LHCN-M2 (cell line): Measurements from ENCODE around the gene XK. TPM values are rescaled to one million over a fixed set of nuclear protein-coding genes. Genes with fewer than 3 reads are reported as not detected.
"Not testable (repeated sequence)": the region's sequence is repeated elsewhere in the genome, so short reads cannot be mapped to it uniquely, and the experiment has no call there.

Source experiments
- DNase-seq: peaks from one replicate; pipeline ENCODE4 v3.0.0-alpha.2; 2012; ENCODE audit warnings: low read depth
- polyA plus RNA-seq: library from polyadenylated mRNA; unstranded; fragments of >200 nt; gene quantifications from one replicate; pipeline ENCODE4 v1.2.1, GENCODE V29; 2012; ENCODE audit warnings: missing spikeins
- total RNA-seq: library from RNA; depleted of rRNA; stranded (reverse); fragments of >200 nt; gene quantifications from 2 replicates; pipeline ENCODE4 v1.2.3, GENCODE V29; 2014; rRNA removed

The XK gene, protein sequence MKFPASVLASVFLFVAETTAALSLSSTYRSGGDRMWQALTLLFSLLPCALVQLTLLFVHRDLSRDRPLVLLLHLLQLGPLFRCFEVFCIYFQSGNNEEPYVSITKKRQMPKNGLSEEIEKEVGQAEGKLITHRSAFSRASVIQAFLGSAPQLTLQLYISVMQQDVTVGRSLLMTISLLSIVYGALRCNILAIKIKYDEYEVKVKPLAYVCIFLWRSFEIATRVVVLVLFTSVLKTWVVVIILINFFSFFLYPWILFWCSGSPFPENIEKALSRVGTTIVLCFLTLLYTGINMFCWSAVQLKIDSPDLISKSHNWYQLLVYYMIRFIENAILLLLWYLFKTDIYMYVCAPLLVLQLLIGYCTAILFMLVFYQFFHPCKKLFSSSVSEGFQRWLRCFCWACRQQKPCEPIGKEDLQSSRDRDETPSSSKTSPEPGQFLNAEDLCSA
- 0.11 and 0.13 TPM in 2 replicates for total RNA-seq
- 0.04 TPM for polyA plus RNA-seq

DNA sequence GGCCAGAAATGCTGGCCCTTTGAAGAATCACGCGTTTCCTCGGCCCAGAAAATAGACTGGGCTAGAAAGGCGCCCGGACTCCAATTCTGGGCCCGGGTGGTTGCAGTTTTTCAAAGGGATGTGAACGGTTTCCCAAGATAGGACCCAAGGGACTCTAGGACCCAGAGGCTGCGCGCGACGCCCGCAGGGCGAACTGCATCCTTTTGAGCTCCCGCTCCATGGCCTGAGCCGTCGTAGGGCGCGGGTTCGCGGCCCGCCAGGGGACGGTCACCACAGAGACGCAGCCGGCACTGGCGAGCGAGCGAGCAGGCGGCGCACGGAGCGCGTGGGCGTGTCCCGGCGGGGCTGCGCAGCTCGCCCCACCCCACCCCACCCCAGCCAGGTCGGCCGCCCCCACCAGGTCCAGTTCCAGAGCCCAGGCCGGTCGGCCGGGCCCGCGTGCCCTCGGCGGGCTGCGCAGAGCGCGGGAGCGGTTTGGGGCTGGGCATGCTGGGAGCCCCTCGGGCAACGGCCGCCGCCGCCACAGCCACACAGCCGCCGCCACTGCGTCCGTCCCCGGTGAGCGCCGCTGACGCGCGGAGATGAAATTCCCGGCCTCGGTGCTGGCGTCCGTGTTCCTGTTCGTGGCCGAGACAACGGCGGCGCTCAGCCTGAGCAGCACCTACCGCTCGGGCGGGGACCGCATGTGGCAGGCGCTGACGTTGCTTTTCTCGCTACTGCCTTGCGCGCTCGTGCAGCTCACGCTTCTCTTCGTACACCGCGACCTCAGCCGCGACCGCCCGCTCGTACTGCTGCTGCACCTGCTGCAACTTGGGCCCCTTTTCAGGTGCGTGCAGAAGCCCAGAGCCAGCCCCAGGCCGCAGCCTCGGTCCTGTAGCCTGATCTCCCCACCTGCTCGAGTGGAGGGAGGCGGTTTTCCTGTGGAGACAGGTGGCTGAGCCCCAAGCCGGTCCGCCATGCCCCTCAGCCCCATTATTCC is at the start of gene XK:
TSS of gene XK (plus strand) at position 411 of the 979 bp plus-strand sequence. CDS start at position 582, 171 bp downstream.
- peak; percentile 53 for DNase-seq

DNA sequence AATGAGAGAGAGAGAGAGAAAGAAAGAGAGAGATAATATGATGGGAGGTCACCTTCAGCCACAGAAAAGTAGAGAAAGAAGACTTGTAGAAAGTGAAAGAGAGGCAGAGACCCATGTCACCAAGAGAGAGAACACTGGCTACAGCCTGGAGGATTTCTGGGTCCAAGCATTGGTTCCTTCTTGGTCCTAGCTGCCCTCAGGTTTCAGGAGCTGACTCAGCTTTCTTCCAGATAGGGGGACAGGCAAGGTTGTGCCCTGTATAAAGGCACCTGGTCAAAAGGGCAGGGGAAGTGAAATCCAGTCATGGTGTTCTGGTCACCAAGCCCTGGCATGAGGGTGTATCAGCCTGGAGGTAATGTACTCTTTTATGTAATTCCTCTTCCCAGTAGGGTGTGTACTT is 47.5 kb upstream of the XK start:
- DNase-seq: no peak

DNA sequence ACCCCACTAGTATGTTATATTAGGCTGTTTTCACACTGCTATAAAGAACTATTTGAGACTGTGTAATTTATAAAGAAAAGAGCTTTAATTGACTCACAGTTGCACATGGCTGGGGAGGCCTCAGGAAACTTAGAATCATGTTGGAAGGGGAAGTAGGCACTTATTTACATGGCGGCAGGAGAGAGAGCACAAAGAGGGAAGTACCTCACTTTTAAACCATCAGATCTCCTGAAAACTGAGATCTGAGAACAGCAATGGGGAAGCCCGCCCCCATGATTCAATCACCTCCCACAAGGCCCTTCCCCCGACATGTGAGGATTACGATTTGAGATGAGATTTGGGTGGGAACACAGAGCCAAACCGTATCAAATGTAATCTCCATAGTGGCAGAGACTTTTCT is 45.4 kb upstream of the XK start:
- no peak for DNase-seq

DNA sequence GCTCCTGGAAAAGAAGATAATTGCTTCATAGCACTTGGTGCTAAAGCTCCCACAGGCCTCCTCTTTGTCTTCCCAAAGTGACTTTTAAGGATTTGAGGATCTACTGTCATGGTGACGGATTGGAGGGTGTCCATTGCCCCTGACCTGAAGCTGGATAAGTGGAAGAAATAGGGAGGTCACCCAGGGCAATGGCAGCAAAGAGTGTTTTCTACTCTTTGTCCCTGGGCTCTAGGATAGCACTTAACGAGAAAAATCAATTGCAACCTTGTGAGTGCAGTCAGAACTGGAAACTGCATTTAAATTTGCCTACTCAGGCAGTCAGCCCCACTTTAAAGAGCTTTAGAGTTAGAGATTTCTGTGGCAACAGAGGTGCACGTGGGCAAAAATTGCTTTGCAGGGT is 43.7 kb upstream of the XK start:
- no peak for DNase-seq

DNA sequence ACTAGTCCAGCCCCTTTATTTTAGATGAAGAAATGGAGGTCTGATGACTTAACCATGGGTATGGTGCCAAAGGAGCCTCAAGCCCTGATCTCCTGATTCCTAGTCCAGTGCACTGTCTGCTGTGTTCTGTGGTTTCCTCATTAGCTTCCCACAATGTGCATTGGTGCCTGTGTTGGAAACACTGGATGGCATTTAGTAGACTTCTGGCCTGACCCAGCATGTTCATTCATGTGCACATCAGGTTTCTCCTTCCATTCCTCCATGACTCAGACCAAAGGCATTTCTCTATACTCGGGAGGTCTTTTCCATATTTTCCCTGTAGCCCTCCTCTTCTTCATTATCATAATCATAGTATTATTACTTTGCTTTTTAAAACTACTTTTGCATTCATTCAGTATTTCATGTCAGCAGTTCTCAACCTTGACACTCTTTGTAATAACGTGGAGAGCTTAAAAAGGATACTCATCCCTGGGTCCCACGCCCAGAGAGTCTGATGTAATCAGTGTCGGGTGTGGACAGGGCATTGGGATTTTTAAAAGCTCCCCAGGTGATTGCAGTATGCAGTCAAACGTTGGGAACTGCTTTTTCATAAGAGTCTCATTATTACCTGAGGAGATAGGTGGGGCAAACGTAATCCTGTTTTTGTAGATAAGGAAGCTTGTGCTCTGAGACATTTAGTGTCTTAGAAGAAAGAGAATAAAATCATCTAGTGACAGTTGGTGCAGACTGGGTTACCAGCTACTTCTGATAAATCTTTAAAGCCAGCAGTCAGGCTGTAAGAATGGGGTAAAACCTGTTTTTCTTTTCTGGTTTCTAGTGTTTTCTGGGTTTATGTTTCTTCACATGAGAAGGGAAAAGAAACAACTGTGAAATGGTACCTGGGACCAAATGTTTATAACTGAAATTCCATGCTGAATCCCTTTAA is 40.9 kb upstream of the XK start:
- DNase-seq: no peak

DNA sequence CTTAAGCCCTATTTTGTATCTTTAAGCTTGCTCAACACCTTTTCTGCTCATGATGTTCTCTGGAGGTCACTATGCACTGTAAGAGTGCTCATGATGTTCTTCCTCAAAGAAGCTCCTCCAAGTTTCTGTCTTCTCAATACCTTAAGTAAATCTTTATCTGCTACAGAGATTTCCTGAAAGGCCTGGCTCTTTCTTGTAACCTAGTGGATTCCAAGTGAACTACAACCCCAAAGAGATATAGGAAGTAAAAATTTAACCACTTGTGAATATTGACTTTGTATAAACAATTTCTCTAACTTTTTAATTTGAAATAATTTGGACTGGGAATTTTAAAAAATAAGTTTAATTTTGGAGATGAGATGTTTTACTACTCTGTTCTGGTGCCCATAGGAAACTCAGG is 39.3 kb upstream of the XK start:
- DNase-seq: no peak

DNA sequence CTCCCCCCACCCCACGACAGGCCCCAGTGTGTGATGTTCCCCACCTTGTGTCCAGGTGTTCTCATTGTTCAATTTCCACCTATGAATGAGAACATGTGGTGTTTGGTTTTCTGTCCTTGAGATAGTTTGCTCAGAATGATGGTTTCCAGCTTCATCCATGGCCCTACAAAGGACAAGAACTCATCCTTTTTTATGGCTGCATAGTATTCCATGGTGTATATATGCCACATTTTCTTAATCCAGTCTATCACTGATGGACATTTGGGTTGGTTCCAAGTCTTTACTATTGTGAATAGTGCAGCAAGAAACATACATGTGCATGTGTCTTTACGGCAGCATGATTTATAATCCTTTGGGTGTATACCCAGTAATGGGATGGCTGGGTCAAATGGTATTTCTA is 34.7 kb upstream of the XK start:
- not testable (repeated sequence) for DNase-seq

DNA sequence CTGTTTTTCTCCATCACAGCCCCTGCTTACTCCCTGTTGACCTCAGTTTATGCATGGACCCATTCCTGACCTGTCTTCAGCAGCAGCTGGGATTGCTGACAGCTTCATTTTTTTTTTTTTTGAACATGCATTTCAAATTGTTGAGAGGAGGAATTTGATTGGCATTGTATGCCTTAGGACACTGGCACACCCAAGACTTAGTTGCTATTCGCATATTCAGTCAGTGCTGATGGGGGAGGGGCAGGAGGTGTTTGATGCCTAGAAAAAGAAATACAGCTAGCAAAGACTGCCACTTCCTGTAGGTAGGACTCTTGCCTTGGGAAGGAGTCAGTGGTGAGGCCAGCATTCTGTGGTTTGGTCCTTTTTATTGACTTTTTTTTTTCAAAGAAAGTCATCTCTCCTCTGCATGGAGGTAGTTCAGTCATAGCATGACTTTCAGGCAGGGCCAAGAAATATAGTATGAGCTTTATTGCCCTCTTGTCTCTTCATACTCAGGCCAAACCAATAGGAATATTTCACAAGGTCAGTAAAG is 33.6 kb upstream of the XK start:
- DNase-seq: no peak

DNA sequence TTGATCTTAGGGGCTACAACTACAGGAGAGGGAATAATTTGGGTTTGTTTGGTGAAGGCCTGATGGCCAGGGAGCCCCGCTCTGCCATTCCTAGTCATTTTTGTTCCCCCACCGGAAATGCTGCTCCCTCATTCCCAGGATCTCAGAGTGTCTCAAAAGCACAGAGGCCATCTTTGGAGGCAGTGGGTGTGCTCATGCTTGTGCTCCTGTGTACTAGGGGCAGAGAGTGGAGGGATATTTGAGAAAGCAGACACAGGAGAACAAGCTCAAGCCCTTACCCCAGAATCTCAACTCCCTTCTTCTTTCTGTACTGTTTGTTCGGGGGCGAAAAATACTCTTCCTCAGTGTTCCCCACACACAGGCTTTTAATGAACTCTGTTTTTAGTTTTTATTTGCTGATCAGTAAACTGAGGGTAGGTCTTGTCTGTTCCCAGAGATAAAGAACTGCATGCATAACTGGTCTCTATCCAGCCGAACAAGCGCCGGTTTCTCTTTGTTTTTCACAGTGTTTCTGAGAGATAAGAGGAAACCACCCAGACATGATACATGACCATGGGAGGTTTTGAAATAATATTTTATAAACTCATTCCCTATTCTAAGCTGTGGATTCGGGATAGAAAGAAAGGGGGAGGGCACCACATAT is 32.9 kb upstream of the XK start:
- DNase-seq: no peak

DNA sequence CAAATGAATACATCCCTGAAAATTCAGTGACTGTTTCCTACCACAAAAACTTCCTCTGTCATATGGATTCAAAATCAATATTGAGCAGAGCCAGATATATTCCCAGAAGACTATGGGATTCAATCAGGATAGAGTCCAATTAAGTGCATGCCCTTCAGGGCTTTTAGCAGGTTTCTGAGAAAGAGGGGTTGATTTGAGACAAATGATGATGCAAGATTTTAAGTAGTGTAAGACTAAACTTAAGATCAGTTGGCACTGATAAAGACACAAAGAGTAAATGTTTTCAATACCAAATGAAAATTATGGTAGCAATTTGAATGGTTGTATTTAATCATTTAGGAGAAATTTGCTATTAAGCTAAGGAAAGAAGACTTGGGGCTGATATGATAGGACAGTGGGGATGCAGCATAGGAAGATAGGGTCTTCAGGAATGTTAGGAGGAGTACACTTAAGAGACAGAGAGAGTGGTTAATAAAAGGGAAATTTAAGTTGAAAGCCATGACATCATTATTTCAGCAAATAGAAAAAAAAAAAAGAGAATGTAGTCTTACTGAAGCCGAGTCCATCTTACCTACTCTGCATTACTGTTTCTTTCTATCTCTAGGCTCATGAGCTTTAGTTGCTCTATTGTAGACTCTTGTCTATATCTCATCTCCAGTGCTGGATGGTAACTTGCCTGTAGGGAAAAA is 32.0 kb upstream of the XK start:
- no peak for DNase-seq

DNA sequence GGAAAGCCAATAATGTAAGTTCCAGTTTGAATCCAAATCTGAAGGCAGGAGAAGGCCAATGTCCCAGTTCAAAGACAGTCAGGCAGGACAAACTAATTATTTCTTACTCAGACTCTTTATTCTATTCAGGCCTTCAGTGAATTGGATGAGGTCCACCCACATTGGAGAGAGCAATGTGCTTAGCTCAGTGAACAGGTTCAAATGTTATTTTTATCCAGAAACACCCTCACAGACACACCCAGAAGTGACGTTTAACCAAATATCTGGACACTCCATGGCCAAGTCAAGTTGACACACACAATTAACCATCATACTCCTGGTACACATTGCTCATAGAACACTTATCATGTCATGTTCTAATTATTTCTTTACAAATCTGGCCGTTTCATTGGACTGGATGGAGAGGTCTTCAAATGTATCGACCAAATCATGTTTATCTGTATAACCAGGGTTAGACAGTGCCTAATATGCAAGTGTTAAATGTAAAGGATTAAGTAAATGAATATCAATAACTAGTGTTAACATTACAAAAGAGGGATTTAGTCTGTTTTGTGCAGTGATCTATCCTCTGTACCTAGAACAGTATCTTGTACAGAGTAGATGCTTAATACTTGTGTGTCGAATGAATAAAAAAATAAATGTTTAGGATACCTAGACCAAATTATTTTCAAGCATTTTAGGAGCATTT is 27.1 kb upstream of the XK start:
- no peak for DNase-seq

DNA sequence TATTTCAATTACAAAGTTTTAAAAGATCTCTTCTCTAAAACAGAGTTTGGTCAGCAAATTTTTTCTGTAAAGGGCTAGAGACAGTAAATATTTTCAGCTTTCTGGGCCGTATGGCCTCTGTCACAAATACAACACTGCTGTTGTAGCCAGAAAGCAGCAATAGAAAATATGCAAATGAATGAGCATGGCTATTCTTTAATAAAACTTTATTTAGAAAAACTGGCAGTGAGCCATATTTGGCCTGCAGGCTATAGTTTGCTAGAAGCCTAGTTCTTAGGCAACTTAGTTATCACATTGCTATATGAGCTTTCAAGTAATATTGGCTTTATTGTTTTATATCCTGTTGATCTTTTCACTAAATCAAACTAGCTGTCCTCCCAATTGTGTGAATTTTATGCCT is 26.5 kb upstream of the XK start:
- no peak for DNase-seq

DNA sequence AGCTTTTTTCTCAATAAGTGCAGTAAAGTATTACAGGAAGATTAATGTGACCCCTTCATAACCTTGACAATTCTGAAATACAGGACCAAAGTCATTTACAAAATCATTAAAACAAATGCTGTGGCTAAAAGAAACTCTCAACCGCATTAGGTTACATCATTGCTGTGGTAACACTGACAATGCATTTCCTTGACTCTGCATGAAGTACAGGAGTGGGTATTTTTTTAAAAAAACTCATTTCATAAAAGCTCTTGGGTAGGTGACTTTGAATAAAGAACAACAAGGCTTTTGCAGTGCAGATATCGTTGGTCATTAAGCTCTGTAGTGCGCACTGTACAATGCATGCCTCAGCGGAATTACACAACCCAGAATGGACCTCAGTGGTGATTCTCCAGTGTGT is 23.4 kb upstream of the XK start:
- DNase-seq: no peak

DNA sequence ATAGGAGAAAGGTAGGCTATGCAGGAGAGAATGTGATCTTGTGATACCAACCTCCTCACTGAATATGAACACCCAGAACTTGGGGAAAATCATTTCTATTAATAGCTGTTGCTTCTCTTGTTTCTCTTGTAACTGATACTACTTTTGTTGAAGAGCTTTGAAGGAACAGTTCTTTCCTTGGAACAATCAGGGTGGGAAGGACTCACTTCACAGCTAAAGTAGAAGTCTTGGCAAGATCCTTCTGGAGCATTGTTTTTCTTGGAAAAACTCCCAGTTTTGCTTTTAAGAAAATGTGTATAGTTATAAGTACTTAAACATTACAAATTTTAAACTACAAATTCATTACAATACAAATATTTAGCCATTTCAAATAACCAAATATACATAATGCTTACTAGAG is 19.1 kb upstream of the XK start:
- peak; percentile 6 for DNase-seq

DNA sequence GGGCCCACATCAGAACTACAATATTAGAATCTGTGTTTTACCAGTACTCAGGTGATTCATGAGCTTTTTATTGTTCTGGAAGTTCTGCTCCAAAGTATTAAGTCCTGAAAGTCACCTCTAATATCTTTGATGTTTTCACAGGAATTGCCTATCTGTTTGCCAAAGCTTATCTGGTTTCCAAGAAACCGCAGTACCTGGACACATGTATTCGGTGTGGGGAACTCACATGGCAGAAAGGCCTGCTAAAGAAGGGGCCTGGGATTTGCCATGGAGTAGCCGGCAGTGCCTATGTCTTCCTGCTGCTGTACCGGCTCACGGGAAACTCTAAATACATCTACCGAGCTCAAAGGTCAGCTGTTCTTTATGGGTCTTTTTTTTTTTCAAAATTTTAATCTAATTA is 18.4 kb upstream of the XK start:
- no peak for DNase-seq

DNA sequence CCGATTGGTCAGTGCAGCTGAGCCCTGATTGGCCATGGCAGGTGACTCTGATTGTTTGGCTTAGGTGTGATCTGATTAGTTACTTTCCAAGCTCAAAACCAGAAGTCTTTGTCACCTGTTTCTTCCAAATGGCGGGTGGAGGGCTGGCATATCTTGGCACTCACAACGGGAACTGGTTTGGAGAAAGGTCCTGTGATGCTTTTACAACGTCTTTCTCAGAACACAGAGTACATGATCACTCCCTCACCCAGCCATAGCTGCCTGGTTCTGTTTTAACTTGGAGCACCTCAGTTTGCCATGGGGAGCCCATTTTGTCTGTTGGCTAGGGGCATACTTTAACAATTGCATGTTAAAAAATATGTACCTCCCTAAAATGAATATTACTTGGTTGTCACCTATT is 13.0 kb upstream of the XK start:
- no peak for DNase-seq

DNA sequence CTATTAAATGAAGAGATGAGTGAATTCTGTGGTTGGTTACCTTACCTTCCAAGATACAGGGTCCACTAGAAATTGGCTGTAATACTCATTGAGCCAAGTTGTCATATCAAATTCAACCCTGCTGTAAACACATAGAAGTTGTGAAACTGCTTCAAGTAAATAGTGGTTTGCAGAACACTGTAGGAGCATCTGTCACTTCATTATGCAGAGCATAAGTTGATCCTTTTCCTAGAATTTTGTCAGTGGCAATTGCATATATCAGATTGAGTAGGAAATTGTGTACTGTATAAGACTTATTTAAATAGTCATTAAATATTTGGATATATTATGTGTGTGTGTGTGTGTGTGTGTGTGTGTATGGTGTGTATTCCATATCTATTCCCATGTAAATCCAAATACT is 8.8 kb upstream of the XK start:
- DNase-seq: no peak

DNA sequence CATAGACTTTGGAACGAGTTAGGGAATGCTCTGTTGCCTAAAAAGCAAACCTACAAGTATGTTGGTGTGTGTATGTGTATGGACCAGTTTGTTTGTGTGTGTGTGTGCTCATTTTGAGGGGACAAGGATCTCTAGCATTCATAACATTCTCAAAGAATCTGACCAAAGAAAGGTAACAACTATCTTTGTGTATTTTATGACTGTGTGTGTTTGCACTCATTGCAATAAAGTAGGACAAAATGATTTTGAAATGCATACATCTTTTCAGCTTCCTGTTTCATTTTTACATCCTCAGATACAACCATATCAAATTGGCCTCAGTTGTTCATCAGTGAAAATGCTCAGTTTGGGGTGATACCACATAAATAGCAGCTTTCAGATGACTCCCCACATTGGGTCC is 8.3 kb upstream of the XK start:
- DNase-seq: no peak

DNA sequence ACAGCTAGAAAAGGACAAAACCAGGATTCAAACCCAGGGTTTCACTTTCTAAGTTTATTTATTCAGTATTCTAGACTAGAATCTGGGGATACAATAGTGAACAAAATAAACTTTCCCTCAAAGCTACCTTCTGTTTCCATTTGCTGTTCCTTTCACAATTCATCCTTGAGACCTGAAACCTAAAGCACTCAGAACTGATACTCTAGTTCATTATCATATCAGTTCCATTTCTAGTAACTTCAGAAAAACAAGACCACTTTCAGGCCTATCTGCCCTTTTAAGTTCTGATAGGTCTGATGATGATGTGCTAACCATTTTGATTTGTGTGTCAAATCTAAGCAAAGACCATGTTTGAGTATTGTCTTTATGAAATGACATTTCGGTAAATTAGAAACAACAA is 7.8 kb upstream of the XK start:
- no peak for DNase-seq
